Fibroblast of peridontal ligament (primary cell): Measurements from ENCODE around the gene PKP3.
A peak's percentile ranks its signal among the peaks of the same experiment; 100 is the strongest.
"Not testable (repeated sequence)": the region's sequence is repeated elsewhere in the genome, so short reads cannot be mapped to it uniquely, and the experiment has no call there.

ENCODE experiments used
- DNase-seq: peaks from one replicate; pipeline ENCODE4 v3.0.0-alpha.2; 2010; ENCODE audit errors: extremely low read depth

The PKP3 gene

DNA sequence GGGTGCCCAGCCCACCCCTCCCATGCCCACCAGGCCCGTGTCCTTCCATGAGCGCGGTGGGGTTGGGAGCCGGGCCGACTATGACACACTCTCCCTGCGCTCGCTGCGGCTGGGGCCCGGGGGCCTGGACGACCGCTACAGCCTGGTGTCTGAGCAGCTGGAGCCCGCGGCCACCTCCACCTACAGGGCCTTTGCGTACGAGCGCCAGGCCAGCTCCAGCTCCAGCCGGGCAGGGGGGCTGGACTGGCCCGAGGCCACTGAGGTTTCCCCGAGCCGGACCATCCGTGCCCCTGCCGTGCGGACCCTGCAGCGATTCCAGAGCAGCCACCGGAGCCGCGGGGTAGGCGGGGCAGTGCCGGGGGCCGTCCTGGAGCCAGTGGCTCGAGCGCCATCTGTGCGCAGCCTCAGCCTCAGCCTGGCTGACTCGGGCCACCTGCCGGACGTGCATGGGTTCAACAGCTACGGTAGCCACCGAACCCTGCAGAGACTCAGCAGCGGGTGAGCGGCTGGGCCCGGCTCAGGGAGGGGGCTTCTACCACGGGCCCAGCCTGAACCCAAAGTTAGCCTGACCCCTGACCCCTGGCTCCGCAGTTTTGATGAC is 3.0 kb downstream of the PKP3 start:
- peak; percentile 14 for DNase-seq

DNA sequence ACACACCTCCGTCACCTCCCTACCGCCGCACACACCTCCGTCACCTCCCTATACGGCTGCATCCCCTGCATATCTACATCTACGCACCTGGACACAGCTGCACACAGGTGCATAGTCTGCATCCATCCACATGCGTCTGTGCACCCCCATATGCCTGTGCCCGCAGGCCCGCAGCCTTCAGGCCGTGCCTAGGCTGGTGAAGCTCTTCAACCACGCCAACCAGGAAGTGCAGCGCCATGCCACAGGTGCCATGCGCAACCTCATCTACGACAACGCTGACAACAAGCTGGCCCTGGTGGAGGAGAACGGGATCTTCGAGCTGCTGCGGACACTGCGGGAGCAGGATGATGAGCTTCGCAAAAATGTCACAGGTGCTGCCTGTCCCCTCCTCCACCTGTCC is 4.8 kb downstream of the PKP3 start:
- peak; percentile 7 for DNase-seq

DNA sequence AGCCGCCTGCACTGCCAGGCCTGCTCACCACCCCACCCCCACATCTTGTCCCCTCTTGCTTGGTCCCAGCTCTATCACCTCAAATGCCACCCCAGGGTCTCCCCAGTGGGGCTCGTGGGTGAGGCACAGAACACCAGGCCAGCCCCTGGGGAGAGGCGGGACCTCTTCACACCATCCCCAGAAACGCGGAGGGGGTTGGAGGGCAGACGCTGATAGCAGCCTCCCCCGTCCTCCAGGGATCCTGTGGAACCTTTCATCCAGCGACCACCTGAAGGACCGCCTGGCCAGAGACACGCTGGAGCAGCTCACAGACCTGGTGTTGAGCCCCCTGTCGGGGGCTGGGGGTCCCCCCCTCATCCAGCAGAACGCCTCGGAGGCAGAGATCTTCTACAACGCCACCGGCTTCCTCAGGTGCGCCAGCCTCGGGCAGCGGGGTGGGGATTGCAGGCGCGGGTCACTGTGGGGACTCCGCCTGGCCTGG is 5.8 kb downstream of the PKP3 start:
- DNase-seq, result no peak

DNA sequence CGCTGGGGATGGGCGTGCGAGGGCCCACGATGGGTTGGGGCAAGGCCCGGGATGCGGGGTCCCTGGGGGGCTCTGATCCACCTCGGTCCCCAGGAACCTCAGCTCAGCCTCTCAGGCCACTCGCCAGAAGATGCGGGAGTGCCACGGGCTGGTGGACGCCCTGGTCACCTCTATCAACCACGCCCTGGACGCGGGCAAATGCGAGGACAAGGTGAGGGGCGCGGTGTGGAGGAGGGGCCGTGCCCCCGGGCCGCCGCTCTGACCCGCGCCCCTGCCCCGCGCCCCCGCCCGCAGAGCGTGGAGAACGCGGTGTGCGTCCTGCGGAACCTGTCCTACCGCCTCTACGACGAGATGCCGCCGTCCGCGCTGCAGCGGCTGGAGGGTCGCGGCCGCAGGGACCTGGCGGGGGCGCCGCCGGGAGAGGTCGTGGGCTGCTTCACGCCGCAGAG is 6.3 kb downstream of the PKP3 start:
- no peak for DNase-seq

DNA sequence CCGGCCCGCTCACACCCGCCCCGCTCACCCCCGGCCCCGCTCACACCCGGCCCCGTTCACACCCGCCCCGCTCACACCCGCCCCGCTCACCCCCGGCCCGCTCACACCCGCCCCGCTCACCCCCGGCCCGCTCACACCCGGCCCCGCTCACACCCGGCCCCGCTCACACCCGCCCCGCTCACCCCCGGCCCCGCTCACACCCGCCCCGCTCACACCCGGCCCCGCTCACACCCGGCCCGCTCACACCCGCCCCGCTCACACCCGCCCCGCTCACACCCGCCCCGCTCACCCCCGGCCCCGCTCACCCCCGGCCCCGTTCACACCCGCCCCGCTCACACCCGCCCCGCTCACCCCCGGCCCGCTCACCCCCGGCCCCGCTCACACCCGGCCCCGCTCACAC is 7.2 kb downstream of the PKP3 start:
- not testable (repeated sequence) for DNase-seq

DNA sequence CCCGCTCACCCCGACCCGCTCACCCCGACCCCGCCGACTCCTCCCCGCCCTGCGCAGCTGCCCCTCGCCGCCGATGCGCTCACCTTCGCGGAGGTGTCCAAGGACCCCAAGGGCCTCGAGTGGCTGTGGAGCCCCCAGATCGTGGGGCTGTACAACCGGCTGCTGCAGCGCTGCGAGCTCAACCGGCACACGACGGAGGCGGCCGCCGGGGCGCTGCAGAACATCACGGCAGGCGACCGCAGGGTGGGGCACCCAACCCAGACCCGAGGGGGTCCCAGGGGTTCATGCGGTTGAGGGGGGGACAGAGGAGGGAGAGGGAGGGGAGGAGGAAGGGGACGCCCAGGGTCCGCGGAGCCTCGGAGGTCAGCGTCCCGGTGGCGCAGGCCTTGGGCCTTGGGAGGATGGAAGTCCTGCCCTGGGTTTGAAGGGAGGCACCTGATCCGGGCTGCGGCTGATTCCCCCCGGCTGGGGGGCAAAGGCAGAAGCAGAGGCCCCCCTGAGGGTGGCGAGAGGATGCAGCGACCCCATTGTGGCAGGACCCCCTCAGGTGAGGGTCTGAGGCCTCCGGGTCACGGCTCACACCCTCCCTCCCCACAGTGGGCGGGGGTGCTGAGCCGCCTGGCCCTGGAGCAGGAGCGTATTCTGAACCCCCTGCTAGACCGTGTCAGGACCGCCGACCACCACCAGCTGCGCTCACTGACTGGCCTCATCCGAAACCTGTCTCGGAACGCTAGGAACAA is 9.2 kb downstream of the PKP3 start:
- no peak for DNase-seq

DNA sequence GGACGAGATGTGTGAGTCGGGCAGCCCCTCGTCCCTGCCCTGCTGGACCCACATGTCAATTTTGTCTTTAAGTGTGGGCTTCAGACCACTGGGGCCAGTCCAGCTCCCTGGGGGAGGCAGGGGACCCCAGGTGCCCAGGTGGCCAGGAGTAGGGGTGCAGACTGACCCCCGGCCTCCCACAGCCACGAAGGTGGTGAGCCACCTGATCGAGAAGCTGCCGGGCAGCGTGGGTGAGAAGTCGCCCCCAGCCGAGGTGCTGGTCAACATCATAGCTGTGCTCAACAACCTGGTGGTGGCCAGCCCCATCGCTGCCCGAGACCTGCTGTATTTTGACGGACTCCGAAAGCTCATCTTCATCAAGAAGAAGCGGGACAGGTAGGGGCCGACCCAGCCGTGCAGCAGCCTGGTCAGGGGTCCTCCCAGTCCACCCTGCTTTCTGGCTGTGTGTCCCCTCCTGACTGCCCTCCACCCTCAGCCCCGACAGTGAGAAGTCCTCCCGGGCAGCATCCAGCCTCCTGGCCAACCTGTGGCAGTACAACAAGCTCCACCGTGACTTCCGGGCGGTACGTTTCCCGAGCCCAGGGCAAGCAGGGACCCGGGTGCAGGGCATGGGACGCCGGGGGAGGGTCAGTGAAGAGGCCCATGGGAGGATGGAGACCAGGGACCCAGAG is 9.9 kb downstream of the PKP3 start:
- no peak for DNase-seq

DNA sequence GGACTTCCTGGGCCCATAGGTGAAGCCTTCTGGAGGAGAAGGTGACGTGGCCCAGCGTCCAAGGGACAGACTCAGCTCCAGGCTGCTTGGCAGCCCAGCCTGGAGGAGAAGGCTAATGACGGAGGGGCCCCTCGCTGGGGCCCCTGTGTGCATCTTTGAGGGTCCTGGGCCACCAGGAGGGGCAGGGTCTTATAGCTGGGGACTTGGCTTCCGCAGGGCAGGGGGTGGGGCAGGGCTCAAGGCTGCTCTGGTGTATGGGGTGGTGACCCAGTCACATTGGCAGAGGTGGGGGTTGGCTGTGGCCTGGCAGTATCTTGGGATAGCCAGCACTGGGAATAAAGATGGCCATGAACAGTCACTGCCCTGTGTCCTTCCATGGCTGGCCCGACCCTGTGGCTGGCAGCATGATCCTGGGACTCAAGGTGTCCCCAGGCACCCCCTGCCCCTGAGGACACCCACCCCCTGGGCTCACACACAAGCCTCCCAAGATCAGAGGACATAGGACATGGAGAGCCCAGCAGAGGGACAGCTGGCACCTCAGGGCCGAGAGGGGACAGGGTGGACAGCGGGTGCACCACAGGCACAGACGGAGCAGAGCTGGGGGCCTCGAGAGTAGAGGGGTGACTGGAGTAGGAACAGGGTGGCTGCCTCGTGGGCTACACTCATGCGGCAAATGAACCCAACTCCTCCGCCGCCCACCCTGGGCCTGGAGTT is 10.7 kb downstream of the PKP3 start:
- no peak for DNase-seq

DNA sequence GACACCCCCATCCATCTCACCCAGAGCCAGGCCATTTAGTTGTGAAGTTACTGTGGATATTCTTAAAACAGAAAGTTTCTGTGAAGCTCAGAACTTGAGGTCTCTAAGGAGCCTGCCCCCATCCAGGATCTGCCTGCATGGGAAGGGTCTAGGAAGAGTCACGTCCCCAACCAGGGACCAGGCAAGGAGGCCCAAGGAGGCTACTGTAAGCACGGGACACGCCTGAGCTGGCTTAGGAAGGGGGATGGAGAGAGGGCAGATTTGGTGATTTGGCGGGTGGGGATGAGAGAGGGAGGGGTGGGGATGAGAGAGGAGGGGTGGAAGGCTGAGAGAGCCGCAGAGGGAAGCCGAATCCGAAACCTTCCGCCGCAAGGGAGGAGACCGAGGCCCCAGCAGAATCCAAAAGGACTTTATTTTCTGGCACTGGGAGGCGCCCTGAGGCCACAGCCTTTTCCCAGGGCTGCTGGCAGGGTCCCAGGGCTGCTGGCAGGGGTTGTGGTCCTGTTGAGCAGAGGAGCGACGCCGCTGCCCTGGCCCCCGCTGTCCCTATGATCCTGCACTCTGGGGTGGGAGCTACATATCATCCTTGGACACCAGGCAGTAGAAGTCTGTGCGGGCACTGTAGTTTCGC is 11.4 kb downstream of the PKP3 start:
- no peak for DNase-seq

DNA sequence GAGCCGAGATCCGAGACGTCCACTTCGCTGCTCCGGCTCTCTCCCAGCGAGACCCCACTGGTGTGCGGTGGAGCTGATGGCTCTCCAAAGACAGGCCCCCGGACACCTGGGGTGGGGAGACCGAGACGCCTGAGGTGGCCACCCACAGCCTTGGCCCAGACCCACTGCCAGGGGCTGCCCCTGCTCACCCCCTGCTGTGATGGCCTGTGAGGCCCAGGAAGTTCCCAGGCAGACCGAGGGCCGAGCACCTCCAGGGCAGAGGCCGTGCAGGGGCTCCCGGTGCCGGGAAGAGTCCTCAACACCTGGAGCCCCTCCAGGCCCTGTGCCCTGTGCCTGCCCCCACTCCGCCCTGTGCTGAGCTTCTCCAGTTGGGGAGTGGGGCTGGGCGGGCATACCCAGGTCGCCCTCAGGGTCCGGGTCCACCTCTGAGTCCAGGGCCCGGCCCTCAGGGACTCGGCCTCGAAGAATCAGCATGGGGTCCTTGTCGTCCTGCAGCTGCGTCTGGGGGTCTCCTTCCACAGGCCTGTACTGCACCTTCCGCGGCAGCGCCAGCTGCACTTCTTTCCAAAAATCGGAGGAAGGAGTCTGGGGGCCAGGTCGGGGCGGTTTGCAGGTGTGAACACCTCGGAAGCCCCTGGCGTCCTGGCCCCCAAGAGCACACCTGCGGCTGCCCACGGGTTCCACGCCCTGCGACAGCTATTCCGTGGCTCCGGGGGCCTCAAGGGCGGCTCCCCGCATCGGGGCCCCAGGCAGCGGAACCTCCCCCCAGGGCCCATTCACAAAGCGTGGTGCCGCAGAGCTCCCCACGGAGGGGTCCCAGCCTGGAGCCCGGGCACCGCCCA is 12.2 kb downstream of the PKP3 start:
- no peak for DNase-seq

DNA sequence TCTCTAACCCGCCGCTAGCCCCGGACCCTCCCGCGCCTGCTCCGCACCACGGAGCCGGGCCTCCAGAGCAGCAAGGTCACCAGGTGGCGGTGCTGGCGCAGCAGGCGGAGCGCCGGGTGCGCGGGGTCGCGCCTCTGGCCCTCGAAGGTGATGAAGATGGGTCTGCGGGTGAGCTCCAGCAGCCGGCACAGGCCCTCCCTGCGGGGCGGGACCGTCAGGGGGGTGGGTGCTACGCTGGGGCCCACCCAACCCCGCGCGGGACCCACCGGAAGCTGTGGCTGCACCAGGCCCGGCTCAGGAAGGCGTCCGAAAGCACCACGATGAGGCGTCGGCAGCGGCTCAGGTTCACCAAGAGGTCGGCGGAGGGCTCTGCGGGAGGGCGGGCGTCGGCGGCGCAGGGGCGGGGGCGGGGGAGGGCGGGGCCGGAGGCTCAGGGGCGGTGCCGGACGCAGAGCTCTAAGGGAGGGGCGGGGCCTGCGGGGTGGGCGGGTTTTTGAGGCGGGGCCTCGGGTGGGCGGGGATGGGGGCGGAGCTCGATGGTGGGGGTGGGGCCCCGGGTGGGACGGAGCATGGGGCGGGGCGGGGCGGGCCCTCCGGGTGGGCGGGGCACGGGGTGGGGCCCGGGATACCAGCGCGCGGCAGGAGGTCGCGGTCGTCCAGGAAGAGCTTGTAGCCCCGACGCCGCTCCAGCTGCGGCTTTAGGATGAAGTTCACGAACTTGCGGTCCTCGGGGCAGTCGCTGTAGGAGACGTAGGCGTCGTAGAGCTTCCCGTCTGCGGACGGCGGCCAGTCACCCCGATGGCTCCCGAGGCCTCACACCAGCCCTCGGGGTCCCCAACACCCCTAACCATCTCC is 13.0 kb downstream of the PKP3 start:
- peak; percentile 38 for DNase-seq

DNA sequence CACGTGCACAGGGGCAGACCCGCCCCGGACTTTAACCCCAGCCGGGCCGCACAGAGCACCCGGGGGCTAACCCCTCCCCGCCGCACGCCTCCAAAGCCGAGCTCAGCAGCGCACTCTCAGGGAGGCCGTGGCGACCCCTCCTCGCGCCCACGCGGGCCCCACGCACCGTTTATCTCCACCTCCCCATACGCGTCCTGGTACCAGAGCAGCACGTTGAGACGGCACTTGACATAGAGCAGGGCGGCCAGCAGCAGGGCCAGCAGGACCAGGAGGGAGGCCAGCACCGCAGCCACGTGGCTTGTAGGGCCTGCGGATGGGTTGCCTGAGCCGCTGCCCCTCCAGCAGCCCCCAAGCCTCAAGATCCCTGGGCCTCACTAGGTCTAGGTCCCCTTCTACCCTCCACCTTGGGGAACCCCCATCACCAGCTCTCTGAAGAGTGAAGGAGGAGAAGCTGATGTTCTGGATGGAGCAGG is 13.7 kb downstream of the PKP3 start:
- no peak for DNase-seq

DNA sequence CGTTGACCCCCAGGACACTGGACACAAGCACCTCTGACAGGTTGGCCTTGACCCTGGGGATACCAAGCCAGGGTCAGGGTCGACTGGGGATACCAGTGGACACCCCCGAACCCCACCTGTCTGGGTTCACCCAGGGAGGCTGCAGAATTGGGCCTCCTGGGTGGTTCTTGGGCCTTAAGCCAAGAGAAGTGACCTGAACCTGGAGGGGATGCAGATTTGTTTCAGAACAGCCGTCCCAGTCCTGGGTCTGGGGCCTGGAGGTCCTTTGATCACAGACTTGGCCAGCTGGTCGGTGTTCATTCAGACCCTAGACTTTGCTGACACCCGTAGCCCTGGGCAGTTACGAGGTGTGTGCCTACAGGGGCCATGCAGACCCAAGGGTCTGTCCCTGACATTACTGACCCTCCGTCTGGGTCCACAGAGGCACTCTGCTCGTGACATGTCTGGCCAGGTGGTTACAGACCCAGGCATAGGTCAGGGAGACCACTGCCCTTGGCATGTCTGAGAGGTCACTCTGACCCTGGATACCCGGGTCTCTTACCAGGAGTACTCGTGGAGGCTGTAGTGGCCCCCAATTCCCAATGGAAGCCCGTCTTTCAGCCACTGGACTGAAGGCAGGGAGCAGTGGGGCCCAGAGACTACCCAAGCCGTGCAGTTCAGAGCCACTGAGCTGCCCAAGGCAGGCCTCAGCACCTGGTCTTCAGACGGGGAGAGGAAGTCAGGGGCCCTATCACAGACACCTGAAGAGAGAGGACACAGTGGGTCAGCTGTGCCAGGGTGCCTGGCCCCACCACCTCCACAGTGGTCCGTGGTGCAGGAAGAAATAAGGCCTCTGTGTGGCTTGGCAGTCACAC is 14.4 kb downstream of the PKP3 start:
- DNase-seq, result no peak

DNA sequence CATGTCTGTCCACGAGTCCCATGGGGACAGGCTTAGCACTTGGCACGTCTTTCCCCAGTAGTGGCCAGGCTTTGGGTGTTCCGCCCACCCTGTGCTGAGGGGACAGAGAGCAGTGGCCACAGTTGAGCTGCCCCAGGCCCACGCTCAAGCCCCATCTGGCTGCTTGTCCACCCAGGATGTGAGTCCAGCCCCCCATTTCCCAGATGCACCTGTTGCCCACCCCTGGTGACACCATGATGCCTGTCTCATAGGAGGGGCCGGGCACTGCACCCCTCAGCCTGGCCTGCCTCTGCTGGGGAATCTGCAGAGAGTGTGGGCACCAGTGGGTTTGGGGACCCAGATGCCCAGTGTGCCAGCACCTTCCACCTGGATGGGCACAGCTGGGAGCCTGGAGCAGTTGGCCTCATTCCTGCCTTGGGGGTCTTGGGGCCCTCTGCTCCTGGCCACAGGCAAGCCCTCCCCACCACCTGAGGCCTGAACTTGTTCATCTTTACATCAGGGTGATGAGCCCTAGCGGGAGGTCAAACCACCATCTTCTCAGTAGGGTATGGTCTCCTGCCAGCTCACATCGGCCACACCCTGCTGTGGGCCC is 15.1 kb downstream of the PKP3 start:
- DNase-seq, result no peak

DNA sequence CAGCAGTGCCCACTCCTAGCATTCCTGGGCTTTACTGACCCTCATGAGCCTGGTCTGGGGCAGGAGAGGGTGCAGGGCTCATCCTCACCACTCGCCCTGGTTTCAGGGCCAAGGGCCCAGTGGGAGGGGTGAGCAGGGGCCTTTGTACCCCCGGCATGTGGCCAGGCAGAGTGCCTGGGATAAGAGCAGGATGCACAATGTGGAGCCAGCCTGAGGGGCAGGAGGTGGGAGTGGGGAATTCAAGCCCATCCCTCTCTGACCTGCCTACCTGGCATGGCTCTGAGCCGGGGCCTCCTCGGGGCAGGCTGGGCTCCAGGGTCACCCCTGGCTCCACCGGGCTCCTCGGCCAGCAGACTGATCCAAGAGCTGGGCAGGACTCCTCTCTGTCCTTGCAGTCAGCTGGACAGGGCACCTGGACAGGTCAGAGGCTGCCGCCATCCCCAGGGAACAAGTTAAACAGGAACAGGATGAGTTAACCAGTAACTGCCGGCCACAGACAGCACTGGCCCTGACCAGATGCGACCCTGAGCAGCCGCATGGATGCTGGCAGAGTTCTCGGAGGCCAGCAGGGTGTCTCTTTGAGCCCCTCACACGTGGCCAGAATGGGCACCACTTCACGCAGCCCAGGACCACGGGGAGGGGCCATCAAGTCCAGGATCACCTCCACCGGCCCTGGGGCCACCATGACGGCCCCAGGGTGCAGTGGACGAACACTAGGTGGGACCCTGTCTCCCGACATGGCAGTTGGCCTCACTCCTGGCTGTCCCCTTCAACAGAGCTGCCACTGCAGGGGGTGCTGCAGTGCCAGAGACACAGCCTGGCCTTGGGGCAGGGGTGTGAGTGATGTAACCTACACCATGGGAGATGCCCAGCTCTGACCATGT is 15.8 kb downstream of the PKP3 start:
- DNase-seq, result no peak

DNA sequence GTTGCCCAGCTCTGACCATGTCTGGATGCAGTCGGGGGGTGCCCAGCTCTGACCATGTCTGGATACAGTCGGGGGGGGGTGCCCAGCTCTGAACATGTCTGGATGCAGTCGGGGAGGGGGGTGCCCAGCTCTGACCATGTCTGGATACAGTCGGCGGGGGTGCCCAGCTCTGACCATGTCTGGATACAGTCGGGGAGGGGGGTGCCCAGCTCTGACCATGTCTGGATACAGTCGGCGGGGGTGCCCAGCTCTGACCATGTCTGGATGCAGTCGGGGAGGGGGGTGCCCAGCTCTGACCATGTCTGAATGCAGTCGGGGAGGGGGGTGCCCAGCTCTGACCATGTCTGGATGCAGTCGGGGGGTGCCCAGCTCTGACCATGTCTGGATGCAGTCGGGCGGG is 16.7 kb downstream of the PKP3 start:
- not testable (repeated sequence) for DNase-seq

DNA sequence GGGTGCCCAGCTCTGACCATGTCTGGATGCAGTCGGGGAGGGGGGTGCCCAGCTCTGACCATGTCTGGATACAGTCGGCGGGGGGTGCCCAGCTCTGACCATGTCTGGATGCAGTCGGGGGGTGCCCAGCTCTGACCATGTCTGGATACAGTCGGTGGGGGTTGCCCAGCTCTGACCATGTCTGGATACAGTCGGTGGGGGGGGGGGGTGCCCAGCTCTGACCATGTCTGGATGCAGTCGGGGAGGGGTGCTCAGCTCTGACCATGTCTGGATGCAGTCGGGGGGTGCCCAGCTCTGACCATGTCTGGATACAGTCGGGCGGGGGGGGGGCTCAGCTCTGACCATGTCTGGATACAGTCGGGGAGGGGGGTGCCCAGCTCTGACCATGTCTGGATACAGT is 17.5 kb downstream of the PKP3 start:
- not testable (repeated sequence) for DNase-seq
